HG03025 (cell line): Measurements from ENCODE around the gene XRCC1.
"Not testable (repeated sequence)": the region's sequence is repeated elsewhere in the genome, so short reads cannot be mapped to it uniquely, and the experiment has no call there.

Experiments used
- ATAC-seq: cut with Tn5 transposase; IDR thresholded peaks from one replicate; pipeline ENCODE4 v1.9.1; 2021; ENCODE audit warnings: mild to moderate bottlenecking, moderate library complexity; ENCODE audit not compliant: unreplicated experiment, low FRiP score

XRCC1 gene

GRCh38 chr19:43600326-43600725 is 25.0 kb upstream of the XRCC1 start:
- ATAC-seq = not testable (repeated sequence)

DNA sequence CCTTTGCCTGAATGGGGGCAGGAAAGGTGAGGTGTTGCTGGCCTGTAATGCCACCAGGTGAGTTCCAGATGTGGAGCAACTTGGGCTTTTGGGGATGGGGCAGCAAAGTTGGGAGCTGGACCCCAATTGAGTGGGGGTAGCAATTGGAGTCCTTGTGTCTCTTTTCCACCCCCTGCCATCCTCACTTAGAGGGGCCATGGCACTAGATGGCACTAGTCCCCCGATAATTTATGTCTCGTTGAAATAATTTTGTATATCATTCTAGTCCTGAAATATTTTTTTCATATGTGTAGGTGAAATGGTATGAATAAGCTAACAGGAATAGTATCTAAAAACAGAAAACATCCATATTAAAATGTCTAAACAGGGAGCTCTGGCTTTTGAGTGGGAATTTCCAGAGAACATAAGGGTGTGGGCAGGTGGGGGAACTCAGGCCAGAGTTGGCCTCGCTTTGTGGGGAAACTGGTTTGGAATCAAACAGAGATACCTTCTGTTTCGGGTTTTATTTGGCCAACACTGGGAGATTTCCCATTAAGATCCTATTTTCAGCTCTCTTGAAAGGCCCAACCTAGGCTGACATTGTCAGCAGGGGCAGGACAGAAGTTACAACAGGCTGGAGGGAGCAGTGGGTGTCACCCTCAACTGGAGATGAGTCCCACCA is 24.4 kb upstream of the XRCC1 start:
- no peak for ATAC-seq

DNA sequence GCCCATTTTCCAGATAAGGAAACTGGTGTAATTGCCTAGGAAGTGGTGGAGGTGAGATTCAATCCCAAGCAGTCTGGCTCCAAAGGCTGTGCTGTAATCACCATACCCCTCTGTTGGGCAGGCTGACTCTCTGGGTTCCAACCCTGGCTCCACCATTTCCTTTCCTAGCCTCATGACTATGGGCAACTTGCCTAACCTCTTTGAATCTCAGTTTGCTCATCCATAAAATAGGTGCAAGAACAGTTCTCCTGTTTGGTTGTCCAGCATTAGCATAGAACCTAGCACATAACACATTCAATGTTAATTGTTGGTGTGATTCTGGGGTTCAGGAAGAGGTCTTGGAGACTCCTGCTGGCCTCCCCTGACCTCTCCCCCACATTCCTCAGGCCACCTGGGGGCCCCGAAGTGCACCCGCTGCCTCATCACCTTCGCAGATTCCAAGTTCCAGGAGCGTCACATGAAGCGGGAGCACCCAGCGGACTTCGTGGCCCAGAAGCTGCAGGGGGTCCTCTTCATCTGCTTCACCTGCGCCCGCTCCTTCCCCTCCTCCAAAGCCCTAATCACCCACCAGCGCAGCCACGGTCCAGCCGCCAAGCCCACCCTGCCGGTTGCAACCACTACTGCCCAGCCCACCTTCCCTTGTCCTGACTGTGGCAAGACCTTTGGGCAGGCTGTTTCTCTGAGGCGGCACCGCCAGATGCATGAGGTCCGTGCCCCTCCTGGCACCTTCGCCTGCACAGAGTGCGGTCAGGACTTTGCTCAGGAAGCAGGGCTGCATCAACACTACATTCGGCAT is 23.3 kb upstream of the XRCC1 start:
- ATAC-seq = no peak

DNA sequence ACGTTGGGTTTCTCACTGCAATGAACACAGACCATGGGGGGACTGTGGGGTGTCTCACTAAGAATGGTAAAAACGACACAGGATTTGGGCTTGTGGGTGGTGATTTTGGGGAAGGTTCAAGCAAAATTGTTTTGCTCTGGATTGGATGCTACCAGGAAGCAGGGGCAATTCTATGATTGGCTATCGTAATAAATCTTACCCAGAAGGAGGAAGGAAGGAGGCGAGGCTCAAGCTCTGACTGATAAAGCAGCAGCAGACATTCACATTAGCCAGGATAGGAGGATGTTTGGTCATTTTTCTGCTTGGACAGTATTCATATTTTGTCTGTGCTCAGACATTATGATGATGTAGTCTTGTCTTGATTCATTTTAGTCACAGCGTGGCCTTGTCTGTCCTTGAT is 22.5 kb upstream of the XRCC1 start:
- no peak for ATAC-seq

- ATAC-seq = no peak
Measured at GRCh38 chr19:43596842-43597461, 21.6 kb upstream of the XRCC1 start.

DNA sequence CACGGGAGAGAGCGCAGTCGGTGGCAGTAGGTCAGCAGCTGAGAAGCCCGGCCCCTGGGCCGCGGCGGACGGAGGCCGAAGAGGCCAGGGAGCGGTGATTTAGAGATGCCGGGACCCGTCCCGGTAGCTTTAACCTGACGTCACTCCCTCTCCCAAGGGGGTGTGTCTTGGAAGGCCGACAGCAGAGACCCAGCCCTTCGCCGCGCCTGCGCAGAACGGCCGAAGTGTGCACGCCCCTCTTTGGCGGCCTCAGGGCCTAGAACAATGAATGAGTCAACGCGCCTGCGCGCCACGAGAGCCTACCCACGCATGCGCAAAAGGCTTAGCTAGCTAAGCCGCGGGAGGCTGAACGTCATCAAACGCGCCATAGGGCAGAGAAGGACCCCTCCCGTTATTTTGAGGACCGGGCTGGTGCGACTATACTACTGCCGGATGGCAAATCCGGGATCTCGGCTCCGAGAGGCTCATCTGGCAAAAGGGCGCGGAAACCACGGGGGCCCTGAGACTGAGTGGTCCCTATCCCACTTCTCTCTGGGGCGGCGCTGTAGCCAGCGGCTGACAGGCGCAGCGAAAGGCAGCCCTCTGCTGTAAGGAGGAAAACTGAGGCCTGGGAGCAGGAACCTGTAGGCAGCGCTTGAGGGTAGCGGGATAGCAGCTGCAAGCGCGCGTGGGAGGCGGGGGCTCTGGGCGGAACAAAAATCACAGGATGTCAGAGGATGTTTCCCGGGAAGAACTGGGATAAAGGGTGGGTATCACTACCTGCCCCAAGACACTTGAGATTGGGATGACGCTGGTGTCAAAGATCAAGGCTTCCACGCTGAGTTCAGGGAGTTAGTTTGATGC is 20.9 kb upstream of the XRCC1 start, which contains the start of the genes IRGQ and ZNF576:
TSS of gene IRGQ (minus strand) at position 136 of the 843 bp plus-strand sequence. CDS start 796 bp downstream, outside the sequence.
TSS of gene ZNF576 (plus strand) at position 597 of the 843 bp plus-strand sequence. CDS start 514 bp downstream, outside the sequence.
- peak; percentile 63 for ATAC-seq

GRCh38 chr19:43595605-43595998 is 20.3 kb upstream of the XRCC1 start:
- ATAC-seq = peak; percentile 0

DNA sequence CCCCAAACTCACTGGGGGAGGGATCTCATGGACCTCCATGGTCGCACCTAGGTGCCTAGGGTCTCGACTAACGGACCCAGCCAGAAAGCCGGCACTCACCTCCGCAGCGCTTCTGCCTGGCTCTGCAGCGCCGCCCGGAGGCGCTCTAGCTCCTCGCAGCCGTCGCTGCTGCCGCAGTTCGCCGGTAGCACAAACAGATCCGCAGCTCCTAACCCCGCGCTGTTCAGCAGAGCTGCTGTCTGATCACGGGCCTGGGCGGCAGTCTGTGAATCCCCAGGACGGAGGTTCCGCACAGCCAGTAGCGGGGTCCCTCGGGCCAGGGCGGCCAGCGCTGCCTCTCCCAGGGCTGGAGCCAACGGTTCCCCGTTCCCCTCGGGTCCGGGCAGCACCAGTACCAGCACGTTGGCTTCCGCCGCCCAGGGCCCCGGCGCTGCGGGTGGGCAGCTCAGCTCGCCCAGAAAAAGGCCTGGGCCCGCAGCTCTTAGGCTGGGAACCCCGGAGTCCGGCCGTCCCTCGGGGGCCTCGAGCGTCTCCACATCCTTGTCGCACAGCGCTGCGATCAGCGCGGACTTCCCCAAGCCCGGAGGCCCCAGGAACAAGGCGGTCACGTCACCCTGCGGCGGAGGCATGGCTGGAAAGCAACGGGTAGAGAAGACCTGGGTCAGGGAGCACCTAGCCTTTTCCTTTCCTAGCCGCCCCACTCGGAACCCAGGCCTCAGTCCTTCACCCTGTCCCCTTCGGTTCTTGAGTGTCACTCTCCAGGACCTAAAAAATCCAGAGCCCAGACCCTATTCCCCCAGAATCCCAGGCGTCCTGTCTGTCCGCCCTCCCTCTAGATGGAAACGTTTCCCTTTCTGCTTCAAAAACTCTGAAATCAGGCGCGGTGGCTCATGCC is 19.6 kb upstream of the XRCC1 start:
- no peak for ATAC-seq

DNA sequence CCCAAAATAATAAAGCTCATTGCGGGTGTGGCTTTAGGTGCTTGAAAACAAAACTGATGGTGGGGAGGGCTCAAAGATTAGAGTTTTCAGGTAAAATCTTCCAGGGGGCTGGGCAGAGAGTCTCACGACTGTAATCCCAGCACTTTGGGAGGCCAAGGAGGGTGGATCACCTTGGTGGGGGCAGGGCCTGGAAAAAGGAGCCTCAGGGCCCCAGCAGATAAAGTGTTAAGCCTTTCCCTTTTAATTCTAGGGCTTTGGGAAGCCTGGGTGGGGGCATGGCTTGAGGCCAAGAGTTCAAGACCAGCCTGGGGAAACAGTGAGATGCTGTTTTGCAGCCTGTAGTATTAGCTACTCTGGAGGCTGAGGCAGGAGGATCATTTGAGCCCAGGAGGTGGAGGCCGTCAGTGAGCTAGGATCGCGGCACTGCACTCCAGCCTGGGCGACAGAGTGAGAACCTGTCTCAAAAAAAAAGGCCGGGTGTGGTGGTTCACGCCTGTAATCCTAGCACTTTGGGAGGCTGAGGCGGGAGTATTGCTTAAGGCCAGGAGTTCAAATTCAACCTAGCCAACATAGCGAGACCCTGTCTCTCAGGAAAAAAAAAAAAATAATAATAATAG is 18.9 kb upstream of the XRCC1 start:
- no peak for ATAC-seq

DNA sequence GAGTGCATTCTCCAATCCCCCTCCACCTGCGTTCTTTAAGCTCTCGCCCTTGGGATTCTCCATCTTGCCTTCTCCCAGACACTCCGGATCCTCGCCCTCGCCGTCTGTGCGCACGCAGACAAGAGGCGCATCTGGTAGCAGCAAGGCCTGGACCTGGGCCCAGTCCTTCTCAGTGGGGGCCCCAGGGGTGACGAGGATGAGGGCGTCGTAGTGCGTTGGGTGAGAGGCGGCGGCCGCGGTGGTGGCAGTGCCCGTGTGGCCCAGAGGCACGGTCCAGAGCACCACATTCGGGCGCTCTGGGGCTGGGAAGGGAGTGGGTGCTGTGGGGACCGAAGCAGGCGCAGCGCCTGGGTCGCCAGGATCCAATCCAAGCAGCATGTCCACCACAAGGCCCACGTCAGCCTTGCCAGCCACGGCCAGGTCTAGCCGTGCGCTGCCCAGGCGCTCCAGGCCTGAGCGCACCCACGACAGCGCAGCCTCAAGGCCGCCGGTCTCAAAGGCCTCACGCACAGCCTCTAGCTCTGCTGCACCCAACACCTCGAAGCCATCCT is 17.5 kb upstream of the XRCC1 start:
- no peak for ATAC-seq

GRCh38 chr19:43591904-43592772 is 16.8 kb upstream of the XRCC1 start:
- no peak for ATAC-seq

DNA sequence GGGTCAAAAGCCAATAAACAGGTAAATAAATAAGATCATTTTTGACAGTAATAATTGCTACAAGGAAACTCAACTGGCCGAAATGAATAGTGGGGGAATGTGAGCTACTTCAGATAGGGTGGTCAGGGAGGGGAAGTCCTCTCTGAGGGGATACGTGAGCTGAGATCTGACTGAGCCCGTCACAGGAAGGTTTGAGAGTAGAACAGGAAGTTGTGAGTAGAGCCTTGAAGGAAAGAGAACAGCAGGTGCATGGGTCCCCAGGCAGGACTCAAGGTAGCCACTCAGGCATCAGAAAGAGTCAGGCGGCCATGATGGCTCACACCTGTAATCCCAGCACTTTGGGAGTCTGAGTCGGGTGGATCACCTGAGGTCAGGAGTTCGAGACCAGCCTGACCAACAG is 14.4 kb upstream of the XRCC1 start:
- ATAC-seq = no peak

GRCh38 chr19:43589277-43589676 is 13.9 kb upstream of the XRCC1 start:
- ATAC-seq = no peak

DNA sequence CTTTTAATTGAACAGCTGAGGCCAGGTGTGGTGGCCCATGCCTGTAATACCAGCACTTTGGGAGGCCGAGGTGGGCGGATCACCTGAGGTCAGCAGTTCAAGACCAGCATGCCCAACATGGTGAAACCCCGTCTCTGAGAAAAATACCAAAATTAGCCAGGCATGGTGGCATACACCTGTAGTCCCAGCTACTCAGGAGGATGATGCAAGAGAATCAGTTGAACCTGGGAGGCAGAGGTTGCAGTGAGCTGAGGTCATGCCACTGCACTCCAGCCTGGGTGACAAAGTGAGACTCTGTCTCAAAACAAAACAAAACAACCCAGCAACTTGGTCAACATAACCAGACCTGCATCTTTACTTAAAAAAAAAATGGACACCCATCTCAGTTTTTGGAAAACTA is 11.7 kb upstream of the XRCC1 start:
- not testable (repeated sequence) for ATAC-seq

- no peak for ATAC-seq
Measured at GRCh38 chr19:43586346-43586745, 11.0 kb upstream of the XRCC1 start.

GRCh38 chr19:43584484-43584883 is 9.2 kb upstream of the XRCC1 start:
- ATAC-seq = no peak

DNA sequence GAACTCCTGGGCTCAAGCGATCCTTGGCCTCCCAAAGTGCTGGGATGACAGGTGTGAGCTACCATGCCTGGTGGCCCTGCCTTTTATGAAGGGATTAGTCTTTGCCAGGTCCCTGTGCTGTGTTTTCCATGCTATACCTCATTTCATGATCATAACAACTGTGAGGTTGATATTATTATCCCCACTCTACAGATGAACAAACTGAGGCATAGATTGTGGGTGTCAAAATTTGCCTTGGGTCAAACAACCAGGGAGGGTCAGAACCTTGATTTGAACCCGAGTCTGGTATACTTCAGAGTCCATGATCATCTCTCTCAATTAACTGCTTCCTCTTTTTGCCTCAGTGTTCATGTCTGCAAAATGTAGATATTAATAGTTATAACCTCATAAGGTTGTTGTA is 7.2 kb upstream of the XRCC1 start:
- ATAC-seq = no peak

- ATAC-seq = no peak
Measured at GRCh38 chr19:43581467-43581866, 6.1 kb upstream of the XRCC1 start.
